K562 (cell line): ENCODE results near the gene TNFAIP8L1. TPM values are rescaled to one million over a fixed set of nuclear protein-coding genes. Genes with fewer than 3 reads are reported as not detected.
A peak's percentile ranks its signal among the peaks of the same experiment; 100 is the strongest.

ENCODE experiments used
- ATAC-seq: fragments of 200-7000 bp; cut with Tn5 transposase; 3 replicates; pipeline ENCODE4 v1.9.1; 2020; ENCODE audit warnings: moderate library complexity
- BruUV-seq: library from RNA; stranded (reverse); fragments of 400-500 nt; replicated peaks from 2 replicates; lab custom pipeline; 2021; lab: Mats Ljungman, UMichigan
- CTCF ChIA-PET: fragments of 300-600 bp; formaldehyde crosslinking; extraction: SDS; loops from one replicate; lab custom pipeline; 2021; ENCODE audit warnings: low intra/inter-chr PET ratio; lab: Yijun Ruan, JAX
- POLR2A ChIA-PET: fragments of 300-600, 350-650 bp; sonication (Branson Sonifier 250); formaldehyde crosslinking; extraction: SDS; loops from one replicate; lab custom pipeline; 2021; ENCODE audit warnings: antibody characterized with exemption, inconsistent platforms; lab: Yijun Ruan, JAX
- DNase-seq, 4 experiments: peaks; one replicate each; pipeline versions ENCODE4 v3.0.0 to v3.0.0-alpha.2; 2011 to 2018; ENCODE audit warnings: low spot score in 3 of 4, mixed read lengths in 3 of 4; ENCODE audit errors: extremely low read depth in 1 of 4
- FAIRE-seq: peaks from 2 replicates; lab custom pipeline; 2011; peaks lifted over from hg19 to GRCh38; lab: Jason Lieb, UNC
- H2AFZ ChIP-seq: 2 replicates; pipeline ENCODE4 v1.6.0; 2011; ENCODE audit warnings: low read depth, low read length, control low read depth, inconsistent platforms
- H3K27ac ChIP-seq: fragments of 200-600 bp; 3 replicates; pipeline ENCODE4 v1.8.0; 2011; ENCODE audit warnings: low read depth, mild to moderate bottlenecking, control low read depth, inconsistent platforms, low read length, moderate library complexity, mixed read lengths; ENCODE audit errors: extremely low read depth
- H3K27me3 ChIP-seq, 2 experiments: fragments of 300-600 bp in 1 of 2; 2 replicates in 1 of 2; 3 replicates in 1 of 2; pipeline versions ENCODE4 v1.6.0 to v1.8.0; 2011; ENCODE audit warnings: inconsistent platforms in 2 of 2, low read length in 2 of 2, mild to moderate bottlenecking in 1 of 2, mixed read lengths in 1 of 2, moderate library complexity in 1 of 2; ENCODE audit not compliant: control insufficient read depth in 2 of 2, insufficient read depth in 2 of 2
- H3K36me3 ChIP-seq: fragments of 300-600 bp; 3 replicates; pipeline ENCODE4 v1.8.0; 2011; ENCODE audit warnings: mild to moderate bottlenecking, low read length, inconsistent platforms; ENCODE audit not compliant: control insufficient read depth, insufficient read depth
- H3K4me1 ChIP-seq, 2 experiments: fragments of 200-600 bp in 1 of 2; replicated peaks in 1 of 2; 2 replicates in 1 of 2; 3 replicates in 1 of 2; pipeline versions ENCODE4 v1.5.1 to v1.8.0; 2011; ENCODE audit warnings: inconsistent platforms in 2 of 2, low read length in 2 of 2, mild to moderate bottlenecking in 1 of 2, mixed read lengths in 1 of 2, moderate library complexity in 1 of 2; ENCODE audit not compliant: control insufficient read depth in 2 of 2, insufficient read depth in 2 of 2
- H3K4me2 ChIP-seq: 2 replicates; pipeline ENCODE4 v1.6.1; 2011; ENCODE audit warnings: low read length, control low read depth, inconsistent platforms, mixed read lengths; ENCODE audit not compliant: insufficient read depth
- H3K4me3 ChIP-seq: fragments of 200-600 bp; sonication (generic), shearing (Covaris generic); 2 replicates; pipeline ENCODE4 v1.5.1; 2016; ENCODE audit warnings: control low read depth, inconsistent platforms
- H3K79me2 ChIP-seq: fragments of 200-600 bp; 3 replicates; pipeline ENCODE4 v1.8.0; 2011; ENCODE audit warnings: low read length, inconsistent platforms; ENCODE audit not compliant: control insufficient read depth, insufficient read depth
- H3K9ac ChIP-seq, 2 experiments: 2 replicates each; pipeline versions ENCODE4 v1.6.0 to v1.6.1; 2011; ENCODE audit warnings: low read depth in 2 of 2, low read length in 2 of 2, control low read depth in 1 of 2, inconsistent platforms in 1 of 2, mild to moderate bottlenecking in 1 of 2, mixed read lengths in 1 of 2; ENCODE audit not compliant: insufficient read depth in 1 of 2
- H3K9me1 ChIP-seq: one replicate; pipeline ENCODE4 v1.6.0; 2011; ENCODE audit warnings: inconsistent platforms, mild to moderate bottlenecking, low read length, moderate library complexity; ENCODE audit not compliant: control insufficient read depth, insufficient read depth
- H3K9me3 ChIP-seq: replicated peaks from 2 replicates; pipeline ENCODE4 v1.5.1; 2011; ENCODE audit warnings: low read depth, low read length, inconsistent platforms; ENCODE audit not compliant: control insufficient read depth, insufficient read depth
- H4K20me1 ChIP-seq: replicated peaks from 2 replicates; pipeline ENCODE4 v1.6.1; 2011; ENCODE audit warnings: low read length, inconsistent platforms, mixed read lengths; ENCODE audit not compliant: control insufficient read depth, insufficient read depth
- CTCF ChIP-seq, 3 experiments: IDR thresholded peaks in 2 of 3; conservative IDR thresholded peaks in 1 of 3; 2 replicates each; pipeline ENCODE4 v1.5.1; 2011 to 2012; ENCODE audit warnings: low read length in 3 of 3, mild to moderate bottlenecking in 3 of 3, control low read depth in 2 of 3, improper control_type of control experiment in 1 of 3, inconsistent platforms in 1 of 3, low read depth in 1 of 3, mixed read lengths in 1 of 3, moderate library complexity in 1 of 3; ENCODE audit not compliant: insufficient read depth in 2 of 3
- PREB ChIP-seq: sonication (generic); formaldehyde crosslinking; IDR thresholded peaks from 2 replicates; pipeline ENCODE4 v1.8.1; 2023; ENCODE audit warnings: mild to moderate bottlenecking, missing genetic modification reagents
- SPI1 ChIP-seq: IDR thresholded peaks from 2 replicates; pipeline ENCODE4 v1.6.1; 2011; ENCODE audit warnings: low read depth, low read length, control low read depth, borderline replicate concordance
- WGBS: fragments of 100-300 bp; shearing (Covaris generic); methylation state at CpG from one replicate; pipeline ENCODE4 v1.1.6; 2016; ENCODE audit warnings: low coverage, mixed read lengths; ENCODE audit not compliant: insufficient coverage; ENCODE audit errors: missing lambda C conversion rate; 5-methylcytosine and 5-hydroxymethylcytosine counted together
- in situ Hi-C: fragments of 300-500 bp; cut with MboI; formaldehyde crosslinking; loops from 4 replicates; pipeline ENCODE4 v1.15.0; 2018; ENCODE audit warnings: inconsistent platforms, mixed read lengths
- intact Hi-C: fragments of 100-400 bp; cut with micrococcal nuclease; formaldehyde crosslinking; loops from 2 replicates; pipeline ENCODE4 v1.14.2; 2022
- polyA plus RNA-seq, 8 experiments: library from polyadenylated mRNA; depleted of rRNA in 4 of 8; stranded (reverse) in 5 of 8; unstranded in 3 of 8; fragments of >200 nt; fragmentation: Nextera tagmentation in 2 of 8; fragmentation: Illumina TruSeq in 1 of 8; extraction: Ambion mirVana in 2 of 8; extraction: Trizol in 1 of 8; gene quantifications; 2 replicates each; pipeline versions ENCODE4 v1.2.1 to v1.2.3, GENCODE V29; 2011 to 2014; ENCODE audit warnings: inconsistent platforms in 1 of 8, missing spikeins in 1 of 8
- total RNA-seq, 7 experiments: library from RNA; depleted of rRNA in 6 of 7; stranded (reverse); fragments of >200 nt in 6 of 7; fragmentation: Illumina TruSeq in 2 of 7; extraction: Trizol in 2 of 7; gene quantifications; 2 replicates each; pipeline versions ENCODE4 v1.2.1 to v1.2.3, GENCODE V29; 2011 to 2021; ENCODE audit warnings: low replicate concordance in 1 of 7

Gene TNFAIP8L1
- total and polyA plus RNA-seq, 9 of the 15 experiments (the other 6 are each of a cell fraction or from before 2014, with no cell fraction given): 0.69 to 9.3 (median 4.9) TPM

DNA sequence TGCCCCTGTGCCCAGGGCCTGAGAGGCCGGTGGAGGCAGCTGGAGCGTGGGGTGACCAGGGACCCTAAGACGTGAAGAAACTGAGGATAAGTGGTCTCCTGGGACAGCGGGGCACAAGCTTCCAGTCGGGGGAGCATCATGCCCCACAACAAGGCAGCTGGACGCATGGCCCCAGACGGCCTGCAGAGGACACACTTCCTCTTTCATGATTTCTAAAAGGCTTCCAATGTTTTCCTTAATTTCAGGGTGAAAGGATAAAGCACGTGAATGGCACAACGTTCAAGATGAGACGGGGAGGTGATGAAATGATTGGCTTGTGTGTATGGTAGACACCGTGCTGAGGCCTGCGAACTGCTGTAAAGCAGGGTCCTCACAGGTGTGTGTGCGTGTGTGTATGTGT is 51.0 kb downstream of the TNFAIP8L1 start:
- ChIA-PET CTCF (interaction anchor here (1.1 kb wide), 1 partner anchor 114 kb away, joined by 4 read pairs; no protein-coding TSS in a partner anchor), POLR2A (no interaction called here)
- peaks cover 2% of the 10 kb centered on the region for H3K9me1 ChIP-seq
- intact Hi-C loops (no loop called here), in situ Hi-C loops (no loop called here)
- H3K4me3 ChIP-seq: no peak overlapping the region
- no peak overlapping the region for H3K4me2 ChIP-seq
- ATAC-seq: no peak
- H3K9me3 ChIP-seq: no peaks in the 10 kb centered on the region
- peaks cover 86% of the 10 kb centered on the region; the same call in 2 of the 3 replicates for H3K36me3 ChIP-seq
- H3K27ac ChIP-seq: no peak overlapping the region; the same call in 2 of the 3 replicates
- no peak overlapping the region; a peak in 1 of 4 replicates for H3K9ac ChIP-seq
- H3K79me2 ChIP-seq: no peaks in the 10 kb centered on the region
- H3K27me3 ChIP-seq: no peaks in the 10 kb centered on the region
- DNase-seq: no peak
- peaks cover 0 to 36% of the 10 kb centered on the region in 2 experiments; a peak in 2 of 5 replicates for H3K4me1 ChIP-seq
- TF ChIP-seq PREB (no peak), CTCF (IDR thresholded peaks at IDR 0.05 in 2 of 3, conservative IDR thresholded peaks at IDR 0.05 in 1 of 3; ENCODE audit: insufficient read depth in 2 of 3, low read depth in 1 of 3, low read length in 3 of 3) (peak in 2 of 3 experiments; percentile 18 to 37; a peak in 1 of 6 replicates), SPI1 (peak; percentile 55; the same call in 1 of the 2 replicates)
- 78% methylated on average over 11 of the region's 13 CpGs for WGBS
- no TSS peak for BruUV-seq
- no peaks in the 10 kb centered on the region for H4K20me1 ChIP-seq
- no peak overlapping the region for H2AFZ ChIP-seq
- FAIRE-seq: no peak
